GDM1 (cell line): ENCODE results near the gene PTGIS.

Experiments used
- DNase-seq: peaks from one replicate; lab custom pipeline; 2025; lab: John Stamatoyannopoulos, UW

PTGIS gene

DNA sequence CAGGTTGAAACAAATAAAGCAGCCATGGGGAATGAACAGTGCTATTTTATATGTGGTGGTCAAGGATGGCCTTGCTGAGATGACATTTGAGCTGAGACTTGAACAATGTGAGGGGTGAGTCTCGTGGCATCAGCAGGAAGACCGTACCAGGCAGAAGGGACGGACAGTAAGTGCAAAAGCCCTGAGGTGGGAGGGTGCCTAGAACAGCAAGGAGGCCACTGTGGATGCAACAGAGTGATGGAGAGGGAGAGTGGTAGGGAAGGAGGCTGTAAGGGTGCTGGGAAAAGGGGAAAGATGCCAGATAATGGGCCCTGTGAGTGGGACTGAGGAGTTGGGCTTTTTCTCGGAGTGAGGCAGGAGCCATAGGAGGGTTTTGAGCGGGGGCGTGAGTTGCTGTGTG, 97.0 kb downstream of the PTGIS start:
- DNase-seq = no peak

DNA sequence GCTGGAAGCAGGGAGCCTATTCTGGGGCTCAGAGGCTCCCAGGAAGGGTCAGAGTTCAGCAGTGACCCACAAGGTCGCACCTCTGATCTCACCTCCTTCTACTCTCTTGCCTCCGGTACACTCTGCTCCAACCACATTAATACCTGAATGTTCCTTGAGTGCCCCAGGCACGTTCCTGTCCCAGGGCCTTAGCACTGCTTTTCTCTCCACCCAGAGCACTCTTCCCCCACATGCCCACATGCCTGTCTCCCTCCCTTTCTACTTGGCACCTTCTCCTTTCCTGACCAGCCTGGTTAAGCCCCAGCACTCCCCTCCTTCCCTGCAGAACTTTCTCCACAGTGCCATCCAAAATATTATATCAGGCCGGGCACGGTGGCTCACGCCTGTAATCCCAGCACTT, 98.9 kb downstream of the PTGIS start:
- no peak for DNase-seq

DNA sequence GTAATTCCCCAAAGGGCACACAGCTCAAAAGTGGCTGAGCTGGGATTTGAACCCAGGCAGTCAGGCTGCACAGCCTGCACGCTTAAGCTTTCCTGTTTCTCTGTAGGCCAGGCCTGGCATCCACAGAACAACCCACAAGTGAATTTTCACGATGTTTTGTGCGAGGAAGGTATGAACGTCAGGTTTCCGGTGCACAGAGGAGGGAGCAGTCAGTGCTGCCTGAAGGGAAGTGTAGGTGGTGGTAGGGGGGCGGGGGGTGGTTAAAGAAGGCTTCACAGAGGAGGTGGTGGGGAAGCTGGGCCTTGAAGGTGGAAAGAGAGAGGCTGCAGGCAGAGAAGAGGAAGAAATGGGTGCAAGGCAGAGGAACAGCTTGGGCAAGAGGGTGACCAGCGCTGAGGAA, 99.5 kb downstream of the PTGIS start:
- DNase-seq = no peak

DNA sequence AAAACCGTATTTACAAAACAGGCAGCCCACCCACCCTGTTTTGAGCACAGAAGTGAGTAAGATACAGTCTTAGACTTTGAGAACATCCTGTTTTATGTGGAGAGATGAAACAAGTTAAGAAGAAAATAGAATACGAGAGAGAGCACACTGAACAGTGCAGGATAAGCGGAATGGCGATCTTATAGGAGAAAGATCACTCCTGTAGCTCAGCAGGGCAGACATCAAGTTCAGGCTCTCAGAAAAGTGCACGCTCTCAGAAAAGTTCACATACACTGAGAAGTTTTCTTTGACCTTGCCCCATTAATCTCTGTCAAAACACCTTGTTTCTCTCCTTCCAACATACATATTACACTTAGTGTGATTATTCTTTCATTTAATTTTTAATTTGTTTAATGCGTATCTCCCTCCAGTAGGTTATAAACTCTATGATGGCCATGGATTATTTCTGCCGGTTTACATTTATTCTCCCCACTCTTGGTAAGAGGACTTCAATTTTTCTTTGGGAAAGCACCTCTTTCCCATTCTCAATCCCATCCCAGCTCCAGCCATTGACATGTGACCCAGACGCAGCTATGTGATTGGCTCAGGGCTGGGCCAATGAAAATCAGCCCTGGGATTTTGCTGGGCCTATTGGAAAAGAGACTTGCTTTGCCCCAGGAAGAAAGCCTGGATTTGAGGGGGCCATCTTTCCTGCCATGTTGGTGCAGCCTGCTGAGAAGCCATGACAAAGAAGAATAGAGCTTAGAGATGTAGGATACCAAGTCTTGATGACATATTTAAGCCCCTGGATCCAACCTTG, 101.6 kb downstream of the PTGIS start:
- no peak for DNase-seq

DNA sequence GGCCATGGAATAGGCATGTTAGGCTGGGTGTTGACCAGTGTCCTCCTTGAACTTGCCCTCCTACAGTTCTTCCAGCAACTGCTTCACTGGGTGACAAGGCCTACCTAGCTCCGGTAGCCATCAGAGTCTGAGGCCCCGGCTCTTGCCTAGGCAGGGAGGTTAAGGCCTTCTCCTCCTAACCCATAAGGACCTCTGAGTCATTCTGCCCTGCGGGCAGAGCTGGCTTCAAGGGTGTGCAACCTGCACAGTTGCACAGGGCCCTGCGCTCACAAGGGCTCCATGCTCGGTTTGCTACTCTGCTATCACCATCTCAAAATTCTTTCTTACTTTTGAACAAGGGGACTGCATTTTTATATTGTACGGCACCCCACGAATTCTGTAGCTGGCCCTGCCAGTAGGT, 103.4 kb downstream of the PTGIS start:
- DNase-seq = no peak

DNA sequence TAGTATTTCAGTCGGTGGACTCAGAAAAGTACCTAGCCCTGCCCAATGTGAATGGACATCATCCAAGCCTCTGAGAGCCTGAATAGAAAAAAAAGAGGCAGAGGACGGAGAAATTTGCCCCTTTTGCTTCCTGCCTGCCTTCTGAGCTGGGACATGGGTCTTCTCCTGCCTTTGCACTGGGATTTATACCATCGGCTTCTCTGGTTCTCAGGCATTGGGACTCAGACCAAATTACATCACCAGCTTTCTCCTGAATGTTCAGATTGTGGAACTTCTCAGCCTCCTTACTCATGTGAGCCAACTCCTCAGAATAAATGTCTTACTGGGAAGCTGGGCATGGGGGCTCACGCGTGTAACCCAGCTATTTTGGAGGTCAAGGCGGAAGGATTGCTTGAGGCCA, 105.3 kb downstream of the PTGIS start:
- DNase-seq = no peak

DNA sequence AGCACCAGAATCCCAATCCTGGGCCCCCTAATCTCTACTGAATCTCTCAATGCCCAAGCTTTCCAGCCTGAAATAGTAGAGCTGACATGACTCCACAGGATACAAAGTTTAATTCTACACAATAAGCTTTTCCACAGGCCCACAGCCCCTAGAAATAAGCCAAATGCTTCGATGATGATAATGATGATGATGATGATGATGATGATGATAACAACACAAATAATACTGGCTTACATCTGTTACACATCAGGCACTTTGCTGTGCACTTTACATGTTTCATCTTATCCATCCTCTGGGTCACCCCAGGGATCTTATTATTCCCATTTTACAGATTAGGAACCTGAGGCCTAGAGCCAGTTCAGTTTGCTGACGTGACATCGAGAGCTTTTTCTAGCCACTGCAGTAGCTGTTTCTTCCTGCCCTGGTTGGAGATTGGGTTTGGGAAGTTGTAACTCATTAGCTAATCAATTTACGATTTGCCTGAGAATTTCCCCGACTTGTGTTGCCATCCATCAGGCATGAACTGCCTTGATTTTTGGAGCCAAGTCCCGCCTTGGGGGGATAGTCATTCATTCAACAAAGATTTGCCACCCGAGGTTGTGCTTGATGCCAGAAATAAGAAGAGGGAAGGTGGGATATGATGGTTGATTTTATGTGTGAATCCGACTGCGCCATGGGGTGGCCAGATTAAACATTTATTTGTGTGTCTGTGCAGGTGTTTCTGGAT, 105.9 kb downstream of the PTGIS start:
- no peak for DNase-seq

DNA sequence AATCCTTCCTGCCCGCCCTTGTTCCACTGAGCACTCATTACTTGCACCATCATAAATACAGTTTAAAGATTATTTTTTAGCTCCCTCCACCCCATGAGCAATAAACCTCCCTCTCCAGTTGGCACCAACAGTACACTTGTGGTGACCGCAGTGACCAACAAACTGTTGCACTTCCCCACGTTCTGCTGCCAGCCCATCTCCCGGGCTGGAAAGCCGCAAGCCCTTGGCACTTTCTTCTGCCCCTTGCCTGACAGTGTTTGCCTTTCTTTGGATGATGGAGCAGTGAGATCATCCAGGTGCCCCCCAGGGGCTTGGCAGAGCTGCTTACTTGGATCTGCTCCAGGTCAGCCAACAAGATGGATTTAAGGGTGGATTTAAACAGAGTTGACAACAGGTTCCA, 107.0 kb downstream of the PTGIS start:
- DNase-seq = no peak

DNA sequence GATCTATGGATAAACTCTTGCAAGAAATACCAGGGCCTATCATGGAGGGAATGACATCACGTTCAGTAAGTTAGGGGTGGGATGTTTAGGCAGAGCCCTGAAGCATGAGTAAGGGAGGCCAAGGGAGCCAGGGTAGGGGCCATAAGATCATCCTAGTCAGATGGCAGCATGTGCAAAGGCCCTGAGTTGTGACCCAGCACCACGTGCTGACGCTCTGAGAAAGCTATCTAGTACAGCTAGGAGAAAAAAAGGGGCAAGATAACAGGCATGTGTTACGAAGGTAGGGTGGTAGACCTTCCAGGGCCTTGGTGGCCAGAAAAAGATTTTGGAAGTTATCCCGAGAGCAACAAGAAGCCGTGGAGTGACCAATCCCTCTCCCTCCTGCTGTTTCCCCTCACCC, 107.8 kb downstream of the PTGIS start:
- no peak for DNase-seq

DNA sequence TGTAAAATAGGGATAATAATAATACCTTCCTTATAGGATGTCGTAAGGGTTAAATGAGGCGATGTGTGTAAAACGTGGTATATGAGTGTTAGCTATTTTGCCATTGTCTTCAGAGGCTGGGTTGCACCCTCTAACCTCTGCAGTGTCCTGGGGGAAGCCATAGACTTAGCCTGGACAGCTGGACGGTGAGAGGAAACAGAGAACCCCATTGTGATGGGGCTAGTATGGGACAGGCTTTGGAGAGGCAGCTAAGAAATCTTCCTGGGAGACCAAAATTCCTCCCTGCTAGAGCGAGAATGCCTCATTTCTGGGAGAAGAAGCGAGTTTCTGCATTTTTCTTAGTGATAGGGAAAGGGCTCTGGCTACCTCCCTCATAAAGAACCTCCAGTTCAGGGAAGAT, 108.3 kb downstream of the PTGIS start:
- no peak for DNase-seq

DNA sequence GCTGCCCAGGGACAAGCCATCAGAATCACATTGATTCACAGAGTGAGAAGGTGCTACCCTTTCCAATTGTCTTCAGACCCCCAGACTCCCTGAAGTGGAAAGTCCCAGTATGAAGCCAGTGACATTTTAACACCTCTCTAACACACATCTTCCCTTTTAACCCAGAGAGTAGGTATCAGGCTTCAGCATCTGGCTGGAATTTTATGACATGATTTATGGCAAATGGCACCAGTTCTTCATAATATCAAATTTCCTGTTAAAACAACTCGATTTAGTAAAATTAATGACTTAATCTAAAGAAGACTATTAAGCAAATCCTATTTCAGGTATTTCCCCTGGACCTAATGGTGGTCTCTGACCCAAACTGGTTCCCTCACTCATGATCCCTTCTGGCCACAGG, 110.5 kb downstream of the PTGIS start:
- no peak for DNase-seq

DNA sequence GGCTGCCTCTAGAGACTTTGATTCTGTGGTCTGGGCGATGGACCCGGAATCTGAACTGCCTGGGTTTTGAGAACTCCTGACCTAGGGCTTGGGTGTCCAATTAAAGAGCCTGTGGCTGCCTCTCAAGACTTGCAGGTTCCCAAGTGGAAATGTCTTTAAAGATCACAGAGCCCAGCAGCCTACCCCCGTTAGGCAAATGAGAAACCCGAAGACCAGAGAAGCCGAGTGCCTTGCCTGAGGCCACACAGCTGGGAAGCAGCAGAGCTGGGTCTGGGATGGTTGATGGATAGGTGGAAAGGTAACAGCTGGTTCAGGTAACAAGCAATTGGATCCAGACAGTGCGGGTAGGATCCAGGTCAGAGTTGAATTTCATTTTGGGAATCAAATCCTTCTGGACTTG, 111.3 kb downstream of the PTGIS start:
- DNase-seq = no peak

DNA sequence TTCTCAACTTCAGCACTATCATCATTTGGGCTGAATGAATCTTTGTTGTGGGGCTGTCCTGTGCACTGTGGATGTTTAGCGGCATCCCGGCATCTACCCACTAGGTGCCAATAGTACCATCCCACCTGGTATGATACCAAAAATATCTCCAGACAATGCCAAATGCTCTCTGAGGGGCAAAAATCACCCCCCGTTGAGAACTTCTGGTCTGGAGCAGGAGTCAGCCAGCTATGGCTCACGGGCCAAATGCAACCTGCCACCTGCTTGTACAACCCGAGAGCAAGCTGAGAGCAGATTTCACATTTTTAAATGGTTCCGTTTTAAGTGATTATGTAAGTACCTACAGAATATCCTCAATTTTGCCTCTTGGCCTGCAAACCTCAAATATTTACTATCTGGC, 112.2 kb downstream of the PTGIS start:
- DNase-seq = no peak
